Measurements from ENCODE around the gene CEP170. TPM values are rescaled to one million over a fixed set of nuclear protein-coding genes. Genes with fewer than 3 reads are reported as not detected.

Gene CEP170
- total RNA-seq, 2 donors from 2014 or later, result 9.7 to 31.4 TPM

DNA sequence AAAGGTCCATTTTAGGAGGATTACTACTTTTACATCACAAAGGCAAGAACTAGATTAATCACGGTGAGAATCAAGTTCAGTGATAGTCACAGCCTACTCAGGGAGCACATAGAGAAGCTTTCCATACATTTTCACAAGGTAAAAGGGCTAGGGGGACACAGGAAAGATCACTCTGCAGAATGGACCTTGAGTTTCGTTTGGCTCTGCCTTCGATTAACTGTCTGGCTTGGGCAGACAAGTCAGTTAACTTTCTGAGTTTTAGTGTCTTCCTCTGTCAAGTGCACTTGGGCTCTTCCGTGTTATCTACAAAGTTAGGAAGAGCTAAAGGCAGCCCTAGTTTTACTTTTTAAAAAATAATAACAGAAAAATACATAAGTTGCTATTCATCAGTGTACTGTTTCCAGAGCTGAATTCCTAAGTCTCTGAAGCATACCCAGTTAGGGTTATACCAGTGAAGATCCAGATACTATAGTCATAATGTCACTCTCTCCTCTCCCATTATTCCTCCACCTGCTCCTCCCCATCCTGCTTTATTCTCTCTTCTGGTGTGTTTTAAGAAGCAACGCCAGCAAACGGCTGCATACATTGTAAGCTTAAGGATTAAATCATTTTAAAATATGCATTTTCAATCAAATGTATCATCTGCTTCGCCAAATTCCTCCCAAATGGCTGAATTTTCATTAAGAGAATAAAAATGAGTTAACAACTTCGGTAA lies 1.7 kb downstream of the CEP170 start:
- 7% methylated on average over 8 of the region's 8 CpGs for WGBS
- H3K4me3 ChIP-seq, result peak overlapping the region; percentile 81 to 85
- H3K27ac ChIP-seq, result peak overlapping the region; percentile 85 to 92
- TF ChIP-seq, protein P1, sequence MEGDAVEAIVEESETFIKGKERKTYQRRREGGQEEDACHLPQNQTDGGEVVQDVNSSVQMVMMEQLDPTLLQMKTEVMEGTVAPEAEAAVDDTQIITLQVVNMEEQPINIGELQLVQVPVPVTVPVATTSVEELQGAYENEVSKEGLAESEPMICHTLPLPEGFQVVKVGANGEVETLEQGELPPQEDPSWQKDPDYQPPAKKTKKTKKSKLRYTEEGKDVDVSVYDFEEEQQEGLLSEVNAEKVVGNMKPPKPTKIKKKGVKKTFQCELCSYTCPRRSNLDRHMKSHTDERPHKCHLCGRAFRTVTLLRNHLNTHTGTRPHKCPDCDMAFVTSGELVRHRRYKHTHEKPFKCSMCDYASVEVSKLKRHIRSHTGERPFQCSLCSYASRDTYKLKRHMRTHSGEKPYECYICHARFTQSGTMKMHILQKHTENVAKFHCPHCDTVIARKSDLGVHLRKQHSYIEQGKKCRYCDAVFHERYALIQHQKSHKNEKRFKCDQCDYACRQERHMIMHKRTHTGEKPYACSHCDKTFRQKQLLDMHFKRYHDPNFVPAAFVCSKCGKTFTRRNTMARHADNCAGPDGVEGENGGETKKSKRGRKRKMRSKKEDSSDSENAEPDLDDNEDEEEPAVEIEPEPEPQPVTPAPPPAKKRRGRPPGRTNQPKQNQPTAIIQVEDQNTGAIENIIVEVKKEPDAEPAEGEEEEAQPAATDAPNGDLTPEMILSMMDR (IDR thresholded peaks at IDR 0.05), result no peak
- TF ChIP-seq POLR2A (IDR thresholded peaks at IDR 0.05) (no peak), POLR2AphosphoS5 (IDR thresholded peaks at IDR 0.05) (no peak)
- no peaks in the 10 kb centered on the region for H3K27me3 ChIP-seq (replicated peaks; ENCODE audit: insufficient read depth)
- no peak for DNase-seq (ENCODE audit: low spot score)
- no peaks in the 10 kb centered on the region for H3K4me1 ChIP-seq (replicated peaks)
- no peaks in the 10 kb centered on the region for H3K36me3 ChIP-seq
- no peaks in the 10 kb centered on the region for H3K9me3 ChIP-seq
- intact Hi-C loops (cut with DNase I), result loop anchor here (10.0 kb wide), 1 partner anchor 1401 kb away; the partner anchor contains the start of gene DESI2

DNA sequence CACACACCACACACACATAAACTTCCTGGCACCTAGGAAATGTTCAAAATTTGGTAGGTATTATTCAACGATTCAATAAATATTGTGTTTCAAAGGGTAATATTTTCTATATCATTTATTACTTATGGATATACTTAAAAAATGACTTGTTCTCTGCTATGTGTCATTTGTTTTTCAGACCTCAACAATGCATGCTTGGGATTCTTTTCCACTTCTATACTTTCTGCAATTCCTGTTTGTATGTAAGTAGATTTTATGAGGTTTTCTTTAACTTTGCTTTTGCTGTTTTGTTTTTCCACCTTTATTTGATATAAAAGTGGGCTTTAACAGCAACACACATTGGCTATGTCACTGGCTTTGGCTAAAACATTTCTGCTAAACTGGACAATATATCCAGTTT lies 3.5 kb downstream of the CEP170 start:
- WGBS, result 98% methylated on average over 1 of the region's 1 CpG
- H3K4me3 ChIP-seq, result no peak overlapping the region
- no peak for DNase-seq (ENCODE audit: low spot score)
- no peaks in the 10 kb centered on the region for H3K4me1 ChIP-seq (replicated peaks)
- no peak overlapping the region for H3K27ac ChIP-seq
- no peaks in the 10 kb centered on the region for H3K27me3 ChIP-seq (replicated peaks; ENCODE audit: insufficient read depth)
- no peaks in the 10 kb centered on the region for H3K9me3 ChIP-seq
- no peaks in the 10 kb centered on the region for H3K36me3 ChIP-seq
- intact Hi-C loops (cut with DNase I), result loop anchor here (10.0 kb wide), 1 partner anchor 1403 kb away; the partner anchor contains the start of gene DESI2
- TF ChIP-seq POLR2A (IDR thresholded peaks at IDR 0.05), result no peak
- TF ChIP-seq, protein P1 (IDR thresholded peaks at IDR 0.05), result no peak

DNA sequence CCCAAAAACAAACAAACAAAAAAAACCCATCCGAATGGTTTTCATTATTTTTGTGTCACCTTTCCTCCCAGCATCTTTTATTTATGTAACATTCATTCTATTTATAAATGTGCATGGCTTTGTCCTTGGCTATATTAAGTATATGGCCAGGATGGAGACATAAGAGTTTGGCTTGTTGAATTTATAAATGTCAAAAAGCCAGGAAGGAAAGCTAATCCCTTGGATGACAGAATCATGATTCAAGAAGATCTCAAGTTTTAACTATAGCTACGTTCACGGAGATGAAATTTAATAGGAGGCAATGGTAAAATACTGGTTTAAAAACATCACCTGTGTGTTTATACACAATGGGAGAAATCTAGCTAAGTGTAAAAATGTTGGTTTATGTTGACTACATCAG lies 5.0 kb downstream of the CEP170 start:
- Histone ChIP-seq H3K4me1 (replicated peaks) (no peaks in the 10 kb centered on the region), H3K27me3 (replicated peaks; ENCODE audit: insufficient read depth) (no peaks in the 10 kb centered on the region), H3K9me3 (no peaks in the 10 kb centered on the region), H3K36me3 (no peaks in the 10 kb centered on the region), H3K4me3 (no peak overlapping the region), H3K27ac (no peak overlapping the region)
- 67% methylated on average over 3 of the region's 3 CpGs for WGBS
- TF ChIP-seq POLR2AphosphoS5 (IDR thresholded peaks at IDR 0.05), result no peak
- TF ChIP-seq, protein P1 (IDR thresholded peaks at IDR 0.05), result no peak
- TF ChIP-seq POLR2A (IDR thresholded peaks at IDR 0.05), result no peak
- no peak for DNase-seq (ENCODE audit: low spot score)
- intact Hi-C loops (cut with DNase I), result loop anchor here (10.0 kb wide), 1 partner anchor 1405 kb away; the partner anchor contains the start of gene DESI2

DNA sequence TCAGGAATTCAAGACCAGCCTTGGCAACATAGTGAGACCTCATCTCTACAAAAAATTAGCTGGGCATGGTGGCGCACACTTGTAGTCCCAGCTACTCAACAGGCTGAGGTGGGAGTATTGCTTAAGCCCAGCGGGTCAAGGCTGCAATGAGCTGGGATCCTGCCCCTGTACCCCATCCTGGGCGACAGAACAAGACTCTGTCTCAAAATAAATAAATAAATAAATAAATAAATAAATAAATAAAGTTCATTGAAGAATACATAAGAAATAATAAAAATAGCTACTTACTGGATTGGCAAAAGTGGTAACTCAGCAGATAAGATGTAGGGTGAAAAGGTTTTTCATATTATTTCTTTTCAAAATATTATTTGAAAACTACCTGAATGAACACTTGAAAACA lies 5.9 kb downstream of the CEP170 start:
- DNase-seq (ENCODE audit: low spot score), result no peak
- Histone ChIP-seq H3K36me3 (no peaks in the 10 kb centered on the region), H3K4me3 (no peak overlapping the region), H3K27me3 (replicated peaks; ENCODE audit: insufficient read depth) (no peaks in the 10 kb centered on the region), H3K27ac (no peak overlapping the region), H3K4me1 (replicated peaks) (no peaks in the 10 kb centered on the region), H3K9me3 (no peaks in the 10 kb centered on the region)
- WGBS, result 97% methylated on average over 3 of the region's 3 CpGs
- intact Hi-C loops (cut with DNase I), result no loop called here
- TF ChIP-seq POLR2AphosphoS5 (IDR thresholded peaks at IDR 0.05), result no peak
- TF ChIP-seq, protein P1 (IDR thresholded peaks at IDR 0.05), result no peak
- no peak for TF ChIP-seq POLR2A (IDR thresholded peaks at IDR 0.05)

DNA sequence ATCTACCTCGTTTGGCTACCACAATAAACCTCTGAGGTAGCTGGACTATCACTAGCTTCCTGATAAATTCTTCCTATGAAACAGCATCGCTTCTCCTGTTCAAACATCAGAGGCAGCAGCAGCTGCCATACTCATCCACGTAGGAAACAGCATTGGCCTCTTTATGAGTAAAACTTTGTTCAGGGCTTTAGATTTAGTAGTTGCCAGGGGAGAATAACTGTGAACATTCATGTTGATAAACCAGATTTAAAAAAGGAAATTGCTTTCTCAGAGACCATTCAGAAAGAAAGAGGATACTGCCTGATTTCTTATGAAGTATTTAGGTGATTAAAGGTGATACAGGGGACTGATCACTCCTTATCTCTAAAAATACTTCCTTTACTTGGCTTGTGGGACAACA lies 7.2 kb downstream of the CEP170 start:
- Histone ChIP-seq H3K4me3 (no peak overlapping the region), H3K27me3 (replicated peaks; ENCODE audit: insufficient read depth) (no peaks in the 10 kb centered on the region), H3K36me3 (no peaks in the 10 kb centered on the region), H3K9me3 (no peaks in the 10 kb centered on the region), H3K4me1 (replicated peaks) (no peaks in the 10 kb centered on the region), H3K27ac (no peak overlapping the region)
- DNase-seq (ENCODE audit: low spot score), result no peak
- intact Hi-C loops (cut with DNase I), result no loop called here
- TF ChIP-seq POLR2A (IDR thresholded peaks at IDR 0.05) (no peak), POLR2AphosphoS5 (IDR thresholded peaks at IDR 0.05) (no peak)
- TF ChIP-seq, protein P1 (IDR thresholded peaks at IDR 0.05), result no peak
- 82% methylated on average over 3 of the region's 3 CpGs for WGBS
